Posterior cingulate gyrus (tissue), 11 donors: ENCODE measurements around the gene DALRD3.

Experiments
- DNase-seq, 10 donors: peaks; one replicate each; pipeline versions ENCODE4 v3.0.0 to v3.0.0-alpha.2; 2020 to 2021; ENCODE audit warnings: mixed read lengths in 3 of 10
- intact Hi-C: fragments of 100-400 bp; cut with DNase I; formaldehyde crosslinking; loops from one replicate; pipeline ENCODE4 v1.15.1; 2023

DALRD3 gene

GRCh38 chr3:49007771-49008528 is 10.4 kb downstream of the DALRD3 start:
- intact Hi-C loops: loop anchor here (2.0 kb wide), 1 partner anchor 17 kb away; the partner anchor contains the start of gene P4HTM
- DNase-seq: peak; percentile 63 to 96 (median 74)

- peak; percentile 89 to 100 (median 96) for DNase-seq
- intact Hi-C loops: loop anchor here (2.0 kb wide), 1 partner anchor 16 kb away; the partner anchor contains the start of gene P4HTM
These were observed 11.2 kb downstream of the DALRD3 start, which contains the start of gene WDR6 for GRCh38 chr3:49007068-49007770. Gene WDR6, plus strand, starts transcription at chr3:49007391. Its CDS starts 41 bp downstream, at chr3:49007432.

GRCh38 chr3:49006408-49007067 is 11.8 kb downstream of the DALRD3 start:
- intact Hi-C loops: loop anchor here (2.0 kb wide), 1 partner anchor 16 kb away; the partner anchor contains the start of gene P4HTM
- peak in 2 of 10 donors; percentile 40 to 91 for DNase-seq

- intact Hi-C loops: loop anchor here (2.0 kb wide), 1 partner anchor 15 kb away; the partner anchor contains the start of gene P4HTM
- no peak for DNase-seq
These were observed 12.4 kb downstream of the DALRD3 start for GRCh38 chr3:49005998-49006397.

GRCh38 chr3:49005303-49005680 is 13.1 kb downstream of the DALRD3 start:
- intact Hi-C loops: no loop called here
- DNase-seq: no peak

GRCh38 chr3:49004352-49005302 is 13.8 kb downstream of the DALRD3 start:
- no peak for DNase-seq
- intact Hi-C loops: no loop called here

- no peak for DNase-seq
- intact Hi-C loops: no loop called here
These were observed 17.2 kb downstream of the DALRD3 start for GRCh38 chr3:49001155-49001554.

- intact Hi-C loops: no loop called here
- DNase-seq: peak in 1 of 10 donors; percentile 73
These were observed 19.1 kb downstream of the DALRD3 start for GRCh38 chr3:48999085-48999858.

- DNase-seq: peak in 7 of 10 donors; percentile 60 to 94 (median 72)
These were observed 20.4 kb downstream of the DALRD3 start for GRCh38 chr3:48997714-48998637.

GRCh38 chr3:48997102-48997635 is 21.2 kb downstream of the DALRD3 start:
- intact Hi-C loops: no loop called here
- peak in 2 of 10 donors; percentile 38 to 62 for DNase-seq

More at GRCh38 chr3:48997714-48998637, 20.4 kb downstream of the DALRD3 start:
- intact Hi-C loops: no loop called here

- DNase-seq: peak in 2 of 10 donors; percentile 26 to 54
- intact Hi-C loops: no loop called here
These were observed 21.7 kb downstream of the DALRD3 start for GRCh38 chr3:48996640-48997039.

- intact Hi-C loops: no loop called here
- no peak for DNase-seq
These were observed 24.5 kb downstream of the DALRD3 start for GRCh38 chr3:48993834-48994233.

- peak in 3 of 10 donors; percentile 50 to 60 (median 56) for DNase-seq
- intact Hi-C loops: loop anchor here (2.0 kb wide), 2 partner anchors 15 to 73 kb away; partner anchors contain the start of genes ARIH2 and WDR6
These were observed 26.4 kb downstream of the DALRD3 start for GRCh38 chr3:48991851-48992545.

GRCh38 chr3:48990636-48991469 is 27.5 kb downstream of the DALRD3 start:
- DNase-seq: peak in 5 of 10 donors; percentile 30 to 90 (median 68)
- intact Hi-C loops: loop anchor here (2.0 kb wide), 2 partner anchors 16 to 72 kb away; partner anchors contain the start of genes ARIH2 and WDR6

- intact Hi-C loops: loop anchor here (2.0 kb wide), 2 partner anchors 17 to 71 kb away; partner anchors contain the start of genes ARIH2 and WDR6
- DNase-seq: peak; percentile 75 to 99 (median 90)
These were observed 28.4 kb downstream of the DALRD3 start, which contains the start of gene P4HTM for GRCh38 chr3:48989796-48990635. Gene P4HTM, plus strand, starts transcription at chr3:48990241. Its CDS starts 16 bp downstream, at chr3:48990257.
